Tibial nerve (tissue), 4 donors: ENCODE measurements around the gene CAMK2G.

ENCODE experiments used
- EP300 ChIP-seq, 2 donors: sonication (generic); formaldehyde crosslinking; IDR thresholded peaks; one replicate each; pipeline ENCODE4 v1.6.1; 2017; ENCODE audit warnings: antibody characterized with exemption in 2 of 2, mild to moderate bottlenecking in 1 of 2
- TF ChIP-seq, protein P1 (sequence below), 5 experiments: fragments of 200-600 bp in 3 of 5; fragments of 450-650 bp in 2 of 5; sonication (generic) in 3 of 5; IDR thresholded peaks; one replicate each; pipeline ENCODE4 v1.5.1; 2016 to 2019; ENCODE audit warnings: antibody characterized with exemption in 5 of 5, mild to moderate bottlenecking in 3 of 5, moderate library complexity in 2 of 5

GRCh38 chr10:73788864-73789658, 85.3 kb downstream of the CAMK2G start:
- TF ChIP-seq, protein P1, sequence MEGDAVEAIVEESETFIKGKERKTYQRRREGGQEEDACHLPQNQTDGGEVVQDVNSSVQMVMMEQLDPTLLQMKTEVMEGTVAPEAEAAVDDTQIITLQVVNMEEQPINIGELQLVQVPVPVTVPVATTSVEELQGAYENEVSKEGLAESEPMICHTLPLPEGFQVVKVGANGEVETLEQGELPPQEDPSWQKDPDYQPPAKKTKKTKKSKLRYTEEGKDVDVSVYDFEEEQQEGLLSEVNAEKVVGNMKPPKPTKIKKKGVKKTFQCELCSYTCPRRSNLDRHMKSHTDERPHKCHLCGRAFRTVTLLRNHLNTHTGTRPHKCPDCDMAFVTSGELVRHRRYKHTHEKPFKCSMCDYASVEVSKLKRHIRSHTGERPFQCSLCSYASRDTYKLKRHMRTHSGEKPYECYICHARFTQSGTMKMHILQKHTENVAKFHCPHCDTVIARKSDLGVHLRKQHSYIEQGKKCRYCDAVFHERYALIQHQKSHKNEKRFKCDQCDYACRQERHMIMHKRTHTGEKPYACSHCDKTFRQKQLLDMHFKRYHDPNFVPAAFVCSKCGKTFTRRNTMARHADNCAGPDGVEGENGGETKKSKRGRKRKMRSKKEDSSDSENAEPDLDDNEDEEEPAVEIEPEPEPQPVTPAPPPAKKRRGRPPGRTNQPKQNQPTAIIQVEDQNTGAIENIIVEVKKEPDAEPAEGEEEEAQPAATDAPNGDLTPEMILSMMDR (IDR thresholded peaks at IDR 0.05) = no peak
- no peak for TF ChIP-seq EP300 (IDR thresholded peaks at IDR 0.05)
